Dermis microvascular lymphatic vessel endothelial cell (primary cell): ENCODE results near the gene GPR31. TPM values are rescaled to one million over a fixed set of nuclear protein-coding genes. Genes with fewer than 3 reads are reported as not detected.
"Not testable (repeated sequence)": the region's sequence is repeated elsewhere in the genome, so short reads cannot be mapped to it uniquely, and the experiment has no call there.

Experiments used
- DNase-seq, 2 donors: peaks; one replicate each; pipeline versions ENCODE4 v3.0.0 to v3.0.0-alpha.2; 2010; ENCODE audit warnings: low read depth in 2 of 2
- total RNA-seq: library from RNA; depleted of rRNA; stranded (reverse); fragments of >200 nt; gene quantifications from 2 replicates; pipeline ENCODE4 v1.2.1, GENCODE V29; 2014

GPR31 gene, protein sequence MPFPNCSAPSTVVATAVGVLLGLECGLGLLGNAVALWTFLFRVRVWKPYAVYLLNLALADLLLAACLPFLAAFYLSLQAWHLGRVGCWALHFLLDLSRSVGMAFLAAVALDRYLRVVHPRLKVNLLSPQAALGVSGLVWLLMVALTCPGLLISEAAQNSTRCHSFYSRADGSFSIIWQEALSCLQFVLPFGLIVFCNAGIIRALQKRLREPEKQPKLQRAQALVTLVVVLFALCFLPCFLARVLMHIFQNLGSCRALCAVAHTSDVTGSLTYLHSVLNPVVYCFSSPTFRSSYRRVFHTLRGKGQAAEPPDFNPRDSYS
- not detected in 2 replicates for total RNA-seq

GRCh38 chr6:167157863-167158262, at the start of gene GPR31:
Gene GPR31 (minus strand): TSS chr6:167157980. CDS start chr6:167157831, 149 bp downstream.
- DNase-seq = no peak

DNA sequence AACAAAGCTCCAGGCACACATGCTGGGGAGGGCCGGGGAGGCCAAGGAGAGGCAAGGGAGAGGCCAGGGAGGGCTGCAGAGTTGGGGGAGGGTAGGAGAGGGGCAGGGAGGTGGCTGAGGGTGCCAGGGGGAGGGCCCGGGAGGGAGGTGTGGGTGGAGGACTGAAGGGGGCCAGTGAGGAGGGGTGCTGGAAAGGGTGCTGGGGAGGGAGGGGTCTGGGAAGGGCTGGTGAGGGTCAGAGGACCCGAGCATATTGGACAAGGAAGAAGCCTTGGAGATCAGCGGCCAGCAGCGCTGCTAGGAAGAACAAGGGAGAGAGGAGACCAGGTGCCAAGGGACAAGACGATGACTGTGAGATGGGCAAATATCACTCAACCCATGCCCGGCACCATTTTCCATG, 49.7 kb upstream of the GPR31 start:
- DNase-seq = no peak

- not testable (repeated sequence) for DNase-seq
Observed at GRCh38 chr6:167205316-167205715, 47.5 kb upstream of the GPR31 start.

DNA sequence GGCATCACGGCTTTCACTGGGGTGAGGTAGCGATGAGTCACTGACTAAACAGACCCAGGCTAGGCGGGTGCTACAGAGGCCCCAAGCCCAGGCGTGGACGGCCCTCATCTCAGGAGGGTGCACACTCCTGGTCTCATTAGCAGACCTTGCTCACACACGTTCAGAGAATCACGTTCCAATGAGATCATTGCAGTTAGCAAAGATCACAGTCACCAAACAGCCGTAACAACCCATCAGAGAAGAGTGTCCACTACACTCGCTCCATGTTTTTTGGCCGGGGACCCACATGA, 46.2 kb upstream of the GPR31 start:
- not testable (repeated sequence) for DNase-seq

- DNase-seq = not testable (repeated sequence)
Observed at GRCh38 chr6:167203261-167204058, 45.7 kb upstream of the GPR31 start.

GRCh38 chr6:167202613-167203012, 44.8 kb upstream of the GPR31 start:
- DNase-seq = not testable (repeated sequence)

- DNase-seq = no peak
Observed at GRCh38 chr6:167200806-167201205, 43.0 kb upstream of the GPR31 start.

DNA sequence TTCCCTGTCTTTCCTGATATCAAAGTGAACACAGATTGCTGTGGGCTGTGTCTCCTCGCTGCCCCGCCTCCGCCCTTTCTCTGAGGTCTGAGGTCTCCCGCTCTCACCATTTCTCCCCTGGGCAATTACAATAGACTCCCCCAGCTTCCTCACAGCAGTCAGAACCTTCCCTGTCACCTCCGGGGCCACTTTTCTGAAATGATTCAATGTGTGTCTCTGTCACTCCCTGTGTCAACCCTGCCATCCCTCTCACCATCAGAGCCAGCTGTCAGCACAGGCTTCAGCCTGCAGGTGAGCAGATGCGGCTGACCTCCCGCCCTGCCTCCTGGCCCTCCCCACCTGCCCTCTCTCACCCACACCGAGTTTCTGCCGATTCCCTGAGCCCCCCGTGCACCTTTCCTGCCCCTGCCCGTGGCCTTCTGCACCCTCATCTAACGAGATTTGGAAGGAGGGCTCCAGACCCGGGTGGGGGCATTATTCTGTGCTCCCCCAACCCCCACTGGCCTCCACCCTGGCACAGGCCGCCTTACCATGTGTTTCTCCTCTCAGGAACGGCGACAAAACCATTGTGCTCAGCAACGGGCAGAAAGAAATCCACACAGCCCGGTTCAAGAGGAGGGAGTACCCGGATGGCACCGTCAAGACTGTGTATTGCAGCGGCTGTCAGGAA, 38.3 kb upstream of the GPR31 start:
- DNase-seq = not testable (repeated sequence)

DNA sequence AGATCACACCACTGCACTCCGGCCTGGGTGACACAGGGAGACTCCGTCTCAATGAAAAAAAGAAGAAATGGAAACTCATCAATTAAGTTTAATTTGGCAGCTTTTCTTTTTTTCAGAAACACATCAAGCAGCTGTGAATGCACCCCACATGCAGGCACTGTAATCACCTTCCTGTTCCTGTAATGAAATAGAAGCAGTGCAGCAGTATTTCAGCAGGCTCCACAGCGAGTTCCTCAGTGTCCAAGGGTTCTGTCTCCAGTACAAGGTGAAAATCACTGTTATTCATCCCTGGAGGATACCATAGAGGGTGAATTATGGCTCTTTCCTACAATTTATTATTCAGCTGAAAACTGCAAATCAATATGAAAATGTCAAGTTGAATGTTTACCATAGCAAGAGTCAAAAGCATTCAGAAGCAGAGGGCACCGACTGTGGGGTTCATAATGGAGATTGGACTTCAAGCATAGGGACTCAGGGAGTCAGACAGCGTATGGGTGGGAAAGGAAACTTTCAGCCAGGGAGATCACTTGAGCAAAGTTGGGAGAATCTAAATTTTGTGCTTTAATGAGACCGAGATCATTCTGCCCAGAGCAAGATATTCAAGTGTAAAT, 35.8 kb upstream of the GPR31 start:
- not testable (repeated sequence) for DNase-seq

GRCh38 chr6:167191043-167191583, 33.3 kb upstream of the GPR31 start:
- DNase-seq = not testable (repeated sequence)

DNA sequence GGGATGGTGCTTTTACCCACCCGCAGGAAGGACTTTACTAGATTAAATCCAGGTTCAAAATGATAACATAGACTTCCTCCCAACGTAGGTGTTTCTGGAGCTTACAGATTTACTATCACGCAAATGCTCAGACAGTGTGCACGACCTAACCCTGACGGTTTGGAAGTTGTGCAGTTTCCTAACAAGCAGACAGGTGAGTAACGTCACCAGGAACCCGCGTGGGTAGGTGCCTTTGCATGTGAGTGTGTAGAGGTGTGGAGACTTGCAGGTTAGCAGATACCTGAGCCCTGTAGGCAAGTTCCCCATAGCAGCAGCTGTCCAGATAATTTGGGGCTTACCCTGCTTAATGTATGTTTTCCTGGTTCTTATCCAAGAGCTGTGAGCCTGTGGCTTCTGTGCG, 29.5 kb upstream of the GPR31 start:
- DNase-seq = not testable (repeated sequence)

GRCh38 chr6:167185101-167185500, 27.3 kb upstream of the GPR31 start:
- not testable (repeated sequence) for DNase-seq

GRCh38 chr6:167182913-167183314, 25.1 kb upstream of the GPR31 start:
- not testable (repeated sequence) for DNase-seq

DNA sequence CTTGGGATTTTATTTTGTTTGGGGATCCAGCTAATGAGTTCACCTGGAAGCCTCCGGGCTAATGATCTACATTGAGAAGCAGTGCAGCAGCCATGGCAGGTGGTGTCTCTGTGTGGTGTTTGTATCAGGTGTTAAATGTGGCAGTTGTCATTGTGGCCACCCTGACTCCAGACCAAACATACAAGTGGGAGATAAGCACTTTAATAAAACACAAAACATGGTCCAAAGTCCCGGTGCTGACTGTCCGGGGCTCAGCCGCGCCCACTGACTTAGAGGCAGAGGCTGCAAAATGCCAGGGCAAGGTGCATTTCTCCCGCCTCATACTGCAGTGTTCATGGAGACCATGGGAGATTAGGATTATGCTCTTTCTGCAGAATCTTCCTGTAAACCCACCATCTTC, 23.6 kb upstream of the GPR31 start:
- DNase-seq = not testable (repeated sequence)

DNA sequence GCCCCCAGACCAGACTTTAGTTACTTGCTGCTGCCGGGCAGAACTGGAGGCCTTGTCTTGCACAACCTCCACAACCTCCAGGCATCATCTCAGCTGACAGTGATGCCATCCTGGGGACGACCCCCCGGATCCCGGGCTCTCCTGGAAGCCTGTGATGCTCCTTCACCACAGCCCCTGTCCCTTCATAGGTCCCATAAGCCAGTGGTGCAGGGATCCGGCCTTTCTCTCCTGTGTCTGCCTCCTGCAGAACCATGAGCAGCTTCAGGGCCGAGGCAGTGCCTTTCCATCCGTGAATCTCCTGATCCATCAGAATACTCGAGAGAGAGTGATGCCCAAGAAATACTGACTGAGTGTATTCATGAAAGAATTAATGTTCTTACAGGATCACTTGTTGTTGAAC, 22.3 kb upstream of the GPR31 start:
- not testable (repeated sequence) for DNase-seq

- DNase-seq = not testable (repeated sequence)
Observed at GRCh38 chr6:167178896-167179655, 21.3 kb upstream of the GPR31 start.

- not testable (repeated sequence) for DNase-seq
Observed at GRCh38 chr6:167177271-167177670, 19.5 kb upstream of the GPR31 start.

GRCh38 chr6:167172011-167172410, 14.2 kb upstream of the GPR31 start:
- not testable (repeated sequence) for DNase-seq

- DNase-seq = not testable (repeated sequence)
Observed at GRCh38 chr6:167171300-167171699, 13.5 kb upstream of the GPR31 start.

DNA sequence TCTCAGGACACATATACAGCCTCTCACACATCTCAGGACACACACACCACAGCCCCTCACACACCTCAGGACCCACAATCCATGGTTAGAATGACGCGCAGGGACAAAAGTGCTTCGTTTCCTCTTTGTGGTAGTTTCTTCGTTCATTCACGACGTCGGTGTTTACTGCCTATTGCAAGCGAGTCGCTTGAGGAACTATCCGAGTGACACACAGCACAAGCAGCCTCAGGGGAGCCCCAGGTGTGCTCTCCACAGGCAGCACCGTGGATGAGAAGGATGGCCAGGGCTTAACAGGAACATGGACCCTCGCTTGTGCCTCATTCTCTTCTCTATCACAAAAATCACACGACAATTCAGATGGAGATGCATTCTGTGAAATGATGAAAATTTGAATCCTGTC, 12.1 kb upstream of the GPR31 start:
- DNase-seq = not testable (repeated sequence)

DNA sequence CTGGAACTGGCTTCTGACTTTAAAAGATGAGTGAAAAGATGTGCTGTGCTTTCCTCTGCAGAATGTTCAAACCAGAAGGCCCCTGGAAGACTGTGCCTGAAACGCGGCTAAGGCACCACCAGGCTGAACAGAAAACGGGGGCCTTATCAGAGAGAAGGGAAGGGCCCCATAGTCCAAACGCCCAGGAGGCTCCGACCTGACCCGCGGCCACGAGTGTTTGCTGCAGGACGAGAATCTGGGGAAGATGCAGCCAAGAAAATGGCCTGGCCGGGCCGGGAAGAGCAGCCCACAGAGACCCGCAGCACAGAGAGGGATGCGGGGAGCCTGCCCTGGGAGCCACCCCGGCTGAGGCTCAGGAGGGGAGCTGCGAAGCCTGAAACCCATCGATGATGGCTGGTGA, 10.5 kb upstream of the GPR31 start:
- not testable (repeated sequence) for DNase-seq
